Smooth muscle cell of the brain vasculature (primary cell): ENCODE measurements around the gene DKC1.

Experiments
- DNase-seq: peaks from one replicate; pipeline ENCODE4 v3.0.0-alpha.2; 2012; ENCODE audit warnings: low read depth, low spot score

The DKC1 gene

GRCh38 chrX:154762537-154763296, at the start of gene DKC1:
Gene DKC1, plus strand, starts transcription at chrX:154762864. Its CDS starts 102 bp downstream, at chrX:154762966.
- peak; percentile 80 for DNase-seq

- DNase-seq, result no peak
Measured at GRCh38 chrX:154714925-154715324, 47.7 kb upstream of the DKC1 start.

GRCh38 chrX:154715825-154716224, 46.8 kb upstream of the DKC1 start:
- no peak for DNase-seq

- no peak for DNase-seq
Measured at GRCh38 chrX:154717824-154718223, 44.8 kb upstream of the DKC1 start.

GRCh38 chrX:154718616-154719015, 44.0 kb upstream of the DKC1 start:
- DNase-seq, result no peak

- no peak for DNase-seq
Measured at GRCh38 chrX:154719132-154719675, 43.5 kb upstream of the DKC1 start.

- no peak for DNase-seq
Measured at GRCh38 chrX:154720067-154720466, 42.6 kb upstream of the DKC1 start.

- no peak for DNase-seq
Measured at GRCh38 chrX:154721155-154721554, 41.5 kb upstream of the DKC1 start.

- DNase-seq, result no peak
Measured at GRCh38 chrX:154724993-154725756, 37.5 kb upstream of the DKC1 start.

- DNase-seq, result no peak
Measured at GRCh38 chrX:154727418-154727817, 35.2 kb upstream of the DKC1 start.

- DNase-seq, result no peak
Measured at GRCh38 chrX:154727871-154728270, 34.8 kb upstream of the DKC1 start.

GRCh38 chrX:154728431-154729190, 34.1 kb upstream of the DKC1 start:
- no peak for DNase-seq

- no peak for DNase-seq
Measured at GRCh38 chrX:154729439-154729838, 33.2 kb upstream of the DKC1 start.

GRCh38 chrX:154730253-154730891, 32.3 kb upstream of the DKC1 start:
- no peak for DNase-seq

- no peak for DNase-seq
Measured at GRCh38 chrX:154731184-154731583, 31.5 kb upstream of the DKC1 start.

GRCh38 chrX:154731881-154732280, 30.8 kb upstream of the DKC1 start:
- no peak for DNase-seq

GRCh38 chrX:154732421-154733065, 30.1 kb upstream of the DKC1 start:
- no peak for DNase-seq

GRCh38 chrX:154733066-154733425, 29.6 kb upstream of the DKC1 start:
- DNase-seq, result no peak

GRCh38 chrX:154734061-154734781, 28.4 kb upstream of the DKC1 start:
- DNase-seq, result no peak

- DNase-seq, result no peak
Measured at GRCh38 chrX:154735695-154736393, 26.8 kb upstream of the DKC1 start.
